Caco-2 (cell line): ENCODE data around the gene ZNF724. TPM values are rescaled to one million over a fixed set of nuclear protein-coding genes. Genes with fewer than 3 reads are reported as not detected.
"Not testable (repeated sequence)": the region's sequence is repeated elsewhere in the genome, so short reads cannot be mapped to it uniquely, and the experiment has no call there.

Source experiments
- Bru-seq: library from RNA; stranded (reverse); fragments of 400-500 nt; gene quantifications from one replicate; lab custom pipeline; 2021; lab: Mats Ljungman, UMichigan
- BruChase-seq, 2 experiments: library from RNA; stranded (reverse); fragments of 400-500 nt; gene quantifications; one replicate each; lab custom pipeline; 2021; lab: Mats Ljungman, UMichigan
- BruUV-seq: library from RNA; stranded (reverse); fragments of 400-500 nt; replicated peaks from 2 replicates; lab custom pipeline; 2021; lab: Mats Ljungman, UMichigan
- CTCF ChIA-PET: fragments of 300-600 bp; sonication (Branson Sonifier 250); formaldehyde crosslinking; loops from one replicate; lab custom pipeline; 2022; ENCODE audit warnings: antibody characterized with exemption; lab: Charles Lee
- POLR2A ChIA-PET: fragments of 300-600 bp; sonication (Branson Sonifier 250); formaldehyde crosslinking; loops from one replicate; lab custom pipeline; 2022; ENCODE audit warnings: antibody characterized with exemption; lab: Charles Lee
- DNase-seq, 2 experiments: peaks; one replicate each; pipeline versions ENCODE4 v3.0.0 to v3.0.0-alpha.2; 2020 to 2022
- H3K27me3 ChIP-seq: replicated peaks from 2 replicates; pipeline ENCODE4 v1.6.0; 2011; ENCODE audit warnings: low read length; ENCODE audit not compliant: control insufficient read depth, insufficient read depth
- H3K36me3 ChIP-seq: 2 replicates; pipeline ENCODE4 v1.5.1; 2011; ENCODE audit warnings: low read length; ENCODE audit not compliant: control insufficient read depth, insufficient read depth
- H3K4me1 ChIP-seq: fragments of 250-450 bp; sonication (Bioruptor Pico); 2 replicates; pipeline ENCODE4 v1.5.1; 2020; ENCODE audit warnings: mild to moderate bottlenecking
- H3K4me3 ChIP-seq: 2 replicates; pipeline ENCODE4 v1.5.1; 2011; ENCODE audit warnings: low read depth, mild to moderate bottlenecking, control low read depth, low read length
- H3K9me3 ChIP-seq: fragments of 250-450 bp; sonication (Bioruptor Pico); 2 replicates; pipeline ENCODE4 v1.5.1; 2020; ENCODE audit warnings: mild to moderate bottlenecking, moderate library complexity
- H3K27ac Mint-ChIP-seq: one replicate; pipeline ENCODE4 v1.8.0; 2022; ENCODE audit warnings: mixed read lengths; ENCODE audit not compliant: unreplicated experiment
- H3K27me3 Mint-ChIP-seq: one replicate; pipeline ENCODE4 v1.8.0; 2022; ENCODE audit warnings: mixed read lengths; ENCODE audit not compliant: insufficient read depth, unreplicated experiment
- H3K36me3 Mint-ChIP-seq: one replicate; pipeline ENCODE4 v1.8.0; 2022; ENCODE audit warnings: mild to moderate bottlenecking, mixed read lengths; ENCODE audit not compliant: insufficient read depth, unreplicated experiment
- H3K4me1 Mint-ChIP-seq: one replicate; pipeline ENCODE4 v1.8.0; 2022; ENCODE audit warnings: low read depth, mixed read lengths; ENCODE audit not compliant: unreplicated experiment
- H3K4me3 Mint-ChIP-seq: one replicate; pipeline ENCODE4 v1.8.0; 2022; ENCODE audit warnings: mild to moderate bottlenecking, moderate library complexity, mixed read lengths; ENCODE audit not compliant: unreplicated experiment
- H3K9me3 Mint-ChIP-seq: one replicate; pipeline ENCODE4 v1.8.0; 2022; ENCODE audit warnings: mixed read lengths; ENCODE audit not compliant: unreplicated experiment
- CTCF ChIP-seq, 2 experiments: fragments of 200-600 bp in 1 of 2; IDR thresholded peaks; 1 replicate in 1 of 2; 2 replicates in 1 of 2; pipeline versions ENCODE4 v1.5.1 to v1.8.0; 2011 to 2022; ENCODE audit warnings: antibody characterized with exemption in 1 of 2, control low read depth in 1 of 2, inconsistent platforms in 1 of 2, low read depth in 1 of 2, low read length in 1 of 2, mild to moderate bottlenecking in 1 of 2, moderate library complexity in 1 of 2; ENCODE audit not compliant: insufficient read depth in 1 of 2, severe bottlenecking in 1 of 2, unreplicated experiment in 1 of 2
- intact Hi-C: fragments of 100-400 bp; cut with micrococcal nuclease; formaldehyde crosslinking; loops from one replicate; pipeline ENCODE4 v1.10.0; 2022; ENCODE audit not compliant: unreplicated experiment
- long read RNA-seq: library from polyadenylated mRNA; stranded (forward); transcript quantifications from one replicate; pipeline ENCODE4 v2.0.0, GENCODE V29; 2022
- total RNA-seq: library from RNA; stranded (reverse); gene quantifications from 2 replicates; pipeline ENCODE4 v1.2.3, GENCODE V29; 2022

The ZNF724 gene
- total RNA-seq = 10.6 and 11.8 TPM in 2 replicates
- percentile 90 among the genes with signal in this experiment for Bru-seq, nascent RNA
- percentile 96 among the genes with signal in this experiment for BruChase-seq, experiment 1, labeled RNA remaining after a 2-hour chase
- percentile 91 among the genes with signal in this experiment for BruChase-seq, experiment 2, labeled RNA remaining after a 6-hour chase
- long read RNA-seq, partial matches to known transcripts = 0 of 1 reads
- long read RNA-seq, other reads (novel, unspliced or antisense) = 1 of 1 reads

- peak within 1 kb of the TSS; percentile 65 for H3K4me3 ChIP-seq
- POLR2A ChIA-PET = interaction anchor here (0.6 to 1.0 kb wide), 3 partner anchors 24 to 141 kb away, joined by 3 to 11 read pairs (median 3); no protein-coding TSS in a partner anchor
- CTCF ChIA-PET = no interaction called here
- no peak for TF ChIP-seq CTCF (IDR thresholded peaks at IDR 0.05; ENCODE audit: insufficient read depth in 1 of 2, low read depth in 1 of 2, low read length in 1 of 2, severe bottlenecking in 1 of 2, unreplicated experiment in 1 of 2)
- no peaks in the 10 kb centered on the region for H3K27me3 Mint-ChIP-seq
- H3K36me3 Mint-ChIP-seq = peaks cover 50% of the 10 kb centered on the region
- BruUV-seq = TSS peak; percentile 35
- H3K9me3 ChIP-seq = no peaks in the 10 kb centered on the region; the same call in 1 of the 2 replicates
- peaks cover under 1% of the 10 kb centered on the region for H3K9me3 Mint-ChIP-seq
- H3K27me3 ChIP-seq = no peaks in the 10 kb centered on the region
- no peaks in the 10 kb centered on the region for H3K4me1 Mint-ChIP-seq
- H3K36me3 ChIP-seq = no peaks in the 10 kb centered on the region; the same call in 1 of the 2 replicates
- intact Hi-C loops = loop anchor here (1.0 kb wide), 1 partner anchor 24 kb away; no protein-coding TSS in a partner anchor
- DNase-seq = peak; percentile 93 to 96
- H3K4me1 ChIP-seq = no peaks in the 10 kb centered on the region
- H3K4me3 Mint-ChIP-seq = peak within 1 kb of the TSS; percentile 94
- peak within 1 kb of the TSS; percentile 96 for H3K27ac Mint-ChIP-seq
Measured at GRCh38 chr19:23249911-23250649, at the start of gene ZNF724. Gene ZNF724, minus strand, starts transcription at chr19:23250394. Its CDS starts 152 bp downstream, at chr19:23250242.

- H3K4me3 ChIP-seq = no peak overlapping the region
- POLR2A ChIA-PET = no interaction called here
- H3K36me3 ChIP-seq = no peaks in the 10 kb centered on the region
- CTCF ChIA-PET = no interaction called here
- no peaks in the 10 kb centered on the region for H3K9me3 ChIP-seq
- Mint-ChIP-seq H3K36me3 (no peaks in the 10 kb centered on the region), H3K27me3 (no peaks in the 10 kb centered on the region), H3K9me3 (peaks cover 9% of the 10 kb centered on the region), H3K27ac (no peak overlapping the region), H3K4me1 (no peaks in the 10 kb centered on the region), H3K4me3 (no peak overlapping the region)
- intact Hi-C loops = no loop called here
- no peaks in the 10 kb centered on the region for H3K4me1 ChIP-seq
- no peak for TF ChIP-seq CTCF (IDR thresholded peaks at IDR 0.05; ENCODE audit: insufficient read depth in 1 of 2, low read depth in 1 of 2, low read length in 1 of 2, severe bottlenecking in 1 of 2, unreplicated experiment in 1 of 2)
- no TSS peak for BruUV-seq
- no peaks in the 10 kb centered on the region for H3K27me3 ChIP-seq
- DNase-seq = no peak
Measured at GRCh38 chr19:23294141-23294540, 43.9 kb upstream of the ZNF724 start.

GRCh38 chr19:23289966-23290365, 39.8 kb upstream of the ZNF724 start:
- BruUV-seq, H3K9me3 ChIP-seq, H3K27ac Mint-ChIP-seq, H3K4me1 Mint-ChIP-seq, CTCF ChIA-PET, H3K36me3 Mint-ChIP-seq, intact Hi-C loops, H3K4me3 ChIP-seq, DNase-seq, H3K27me3 Mint-ChIP-seq, H3K4me3 Mint-ChIP-seq, H3K27me3 ChIP-seq, H3K4me1 ChIP-seq, H3K36me3 ChIP-seq, POLR2A ChIA-PET: not testable (repeated sequence)
- H3K9me3 Mint-ChIP-seq = peaks cover 32% of the 10 kb centered on the region
